ENCODE data around the gene SFXN3. TPM values are rescaled to one million over a fixed set of nuclear protein-coding genes. Genes with fewer than 3 reads are reported as not detected.

Gene SFXN3
- total and polyA plus RNA-seq, 2 of the 13 experiments (the other 11 are each of a cell fraction or from before 2014, with no cell fraction given), result 16.8 to 71.5 TPM

DNA sequence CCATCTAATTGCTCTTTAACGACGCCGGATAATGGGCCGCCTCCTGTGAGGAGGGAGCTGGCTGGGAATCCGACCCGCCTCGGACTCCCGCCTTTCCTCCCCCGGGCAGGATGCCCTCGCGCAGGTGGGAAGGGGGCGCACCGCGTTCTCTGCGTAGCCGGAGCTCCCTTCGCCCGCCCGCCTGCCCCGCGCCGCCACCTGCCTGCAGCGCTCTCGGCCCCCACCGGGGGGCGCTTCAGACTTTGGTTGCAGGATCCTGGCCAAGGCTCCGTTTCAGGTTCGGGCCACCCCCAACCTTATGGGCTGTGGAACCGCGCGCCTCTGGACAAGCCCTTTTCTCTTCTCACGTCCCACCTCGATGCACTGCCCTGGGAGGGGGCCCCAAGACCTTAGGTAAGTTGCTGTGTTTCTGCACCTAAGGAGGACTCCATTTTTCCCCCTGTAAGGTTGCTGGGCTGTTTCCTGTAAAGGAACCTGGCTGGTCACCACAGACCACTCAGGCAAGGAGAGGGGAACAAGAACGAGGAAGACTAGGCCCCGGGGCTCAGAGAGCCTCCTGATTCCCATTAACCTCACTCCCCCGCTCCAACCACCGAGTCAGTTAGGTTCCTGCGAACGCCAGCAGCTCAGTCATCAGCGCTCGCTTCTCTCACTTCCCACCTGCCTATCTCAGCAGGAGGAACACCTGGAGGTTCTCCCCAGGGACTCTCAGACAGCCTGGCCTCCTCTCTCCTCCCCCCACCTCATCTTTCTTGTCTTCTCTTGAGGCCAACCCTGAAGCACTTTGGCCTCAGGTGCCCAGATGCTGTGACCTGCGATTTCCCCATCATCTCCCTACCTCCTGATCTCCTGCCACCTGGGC is 19.4 kb downstream of the SFXN3 start (continued):
- TF ChIP-seq ZBTB33 (CRISPR knock-in tag; IDR thresholded peaks at IDR 0.05) (no peak), WIZ (CRISPR knock-in tag; IDR thresholded peaks at IDR 0.05) (no peak), HNRNPL (IDR thresholded peaks at IDR 0.05; ENCODE audit: low read depth, low read length) (no peak), MYC (CRISPR knock-in tag; IDR thresholded peaks at IDR 0.05; ENCODE audit: borderline replicate concordance) (no peak; the same call in 1 of the 2 replicates), PATZ1 (CRISPR knock-in tag; IDR thresholded peaks at IDR 0.05) (peak; percentile 53), ATF1 (CRISPR knock-in tag; IDR thresholded peaks at IDR 0.05) (no peak), ARID4A (CRISPR knock-in tag; IDR thresholded peaks at IDR 0.05; ENCODE audit: borderline replicate concordance) (no peak; the same call in 1 of the 2 replicates), STAG1 (CRISPR knock-in tag; IDR thresholded peaks at IDR 0.05) (peak; percentile 61), CBX5 (CRISPR knock-in tag; IDR thresholded peaks at IDR 0.05; ENCODE audit: borderline replicate concordance) (no peak), SETDB1 (CRISPR knock-in tag; IDR thresholded peaks at IDR 0.05; ENCODE audit: borderline replicate concordance) (no peak)
- TF ChIP-seq, protein P1, sequence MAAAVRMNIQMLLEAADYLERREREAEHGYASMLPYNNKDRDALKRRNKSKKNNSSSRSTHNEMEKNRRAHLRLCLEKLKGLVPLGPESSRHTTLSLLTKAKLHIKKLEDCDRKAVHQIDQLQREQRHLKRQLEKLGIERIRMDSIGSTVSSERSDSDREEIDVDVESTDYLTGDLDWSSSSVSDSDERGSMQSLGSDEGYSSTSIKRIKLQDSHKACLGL (CRISPR knock-in tag; IDR thresholded peaks at IDR 0.05), result no peak
- TF ChIP-seq, protein P2, sequence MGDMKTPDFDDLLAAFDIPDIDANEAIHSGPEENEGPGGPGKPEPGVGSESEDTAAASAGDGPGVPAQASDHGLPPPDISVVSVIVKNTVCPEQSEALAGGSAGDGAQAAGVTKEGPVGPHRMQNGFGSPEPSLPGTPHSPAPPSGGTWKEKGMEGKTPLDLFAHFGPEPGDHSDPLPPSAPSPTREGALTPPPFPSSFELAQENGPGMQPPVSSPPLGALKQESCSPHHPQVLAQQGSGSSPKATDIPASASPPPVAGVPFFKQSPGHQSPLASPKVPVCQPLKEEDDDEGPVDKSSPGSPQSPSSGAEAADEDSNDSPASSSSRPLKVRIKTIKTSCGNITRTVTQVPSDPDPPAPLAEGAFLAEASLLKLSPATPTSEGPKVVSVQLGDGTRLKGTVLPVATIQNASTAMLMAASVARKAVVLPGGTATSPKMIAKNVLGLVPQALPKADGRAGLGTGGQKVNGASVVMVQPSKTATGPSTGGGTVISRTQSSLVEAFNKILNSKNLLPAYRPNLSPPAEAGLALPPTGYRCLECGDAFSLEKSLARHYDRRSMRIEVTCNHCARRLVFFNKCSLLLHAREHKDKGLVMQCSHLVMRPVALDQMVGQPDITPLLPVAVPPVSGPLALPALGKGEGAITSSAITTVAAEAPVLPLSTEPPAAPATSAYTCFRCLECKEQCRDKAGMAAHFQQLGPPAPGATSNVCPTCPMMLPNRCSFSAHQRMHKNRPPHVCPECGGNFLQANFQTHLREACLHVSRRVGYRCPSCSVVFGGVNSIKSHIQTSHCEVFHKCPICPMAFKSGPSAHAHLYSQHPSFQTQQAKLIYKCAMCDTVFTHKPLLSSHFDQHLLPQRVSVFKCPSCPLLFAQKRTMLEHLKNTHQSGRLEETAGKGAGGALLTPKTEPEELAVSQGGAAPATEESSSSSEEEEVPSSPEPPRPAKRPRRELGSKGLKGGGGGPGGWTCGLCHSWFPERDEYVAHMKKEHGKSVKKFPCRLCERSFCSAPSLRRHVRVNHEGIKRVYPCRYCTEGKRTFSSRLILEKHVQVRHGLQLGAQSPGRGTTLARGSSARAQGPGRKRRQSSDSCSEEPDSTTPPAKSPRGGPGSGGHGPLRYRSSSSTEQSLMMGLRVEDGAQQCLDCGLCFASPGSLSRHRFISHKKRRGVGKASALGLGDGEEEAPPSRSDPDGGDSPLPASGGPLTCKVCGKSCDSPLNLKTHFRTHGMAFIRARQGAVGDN (CRISPR knock-in tag; IDR thresholded peaks at IDR 0.05), result peak; percentile 70
- TF ChIP-seq, protein P3, sequence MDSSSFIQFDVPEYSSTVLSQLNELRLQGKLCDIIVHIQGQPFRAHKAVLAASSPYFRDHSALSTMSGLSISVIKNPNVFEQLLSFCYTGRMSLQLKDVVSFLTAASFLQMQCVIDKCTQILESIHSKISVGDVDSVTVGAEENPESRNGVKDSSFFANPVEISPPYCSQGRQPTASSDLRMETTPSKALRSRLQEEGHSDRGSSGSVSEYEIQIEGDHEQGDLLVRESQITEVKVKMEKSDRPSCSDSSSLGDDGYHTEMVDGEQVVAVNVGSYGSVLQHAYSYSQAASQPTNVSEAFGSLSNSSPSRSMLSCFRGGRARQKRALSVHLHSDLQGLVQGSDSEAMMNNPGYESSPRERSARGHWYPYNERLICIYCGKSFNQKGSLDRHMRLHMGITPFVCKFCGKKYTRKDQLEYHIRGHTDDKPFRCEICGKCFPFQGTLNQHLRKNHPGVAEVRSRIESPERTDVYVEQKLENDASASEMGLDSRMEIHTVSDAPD (CRISPR knock-in tag; IDR thresholded peaks at IDR 0.05), result no peak
